Mucosa of rectum (tissue), 2 donors: ENCODE results near the gene HSPA12A.

ENCODE experiments used
- H3K27ac ChIP-seq, 2 donors: one replicate each; pipeline ENCODE4 v1.7.0; 2013; ENCODE audit warnings: inconsistent platforms in 2 of 2, low read depth in 2 of 2, low read length in 2 of 2
- H3K27me3 ChIP-seq, 2 donors: one replicate each; pipeline ENCODE4 v1.7.0; 2013; ENCODE audit warnings: low read length in 2 of 2; ENCODE audit not compliant: control insufficient read depth in 2 of 2, insufficient read depth in 2 of 2
- H3K36me3 ChIP-seq, 2 donors: one replicate each; pipeline ENCODE4 v1.7.0; 2013; ENCODE audit warnings: low read length in 2 of 2; ENCODE audit not compliant: control insufficient read depth in 2 of 2, insufficient read depth in 2 of 2
- H3K4me1 ChIP-seq, 2 donors: one replicate each; pipeline ENCODE4 v1.7.0; 2013; ENCODE audit warnings: low read length in 2 of 2, mild to moderate bottlenecking in 1 of 2; ENCODE audit not compliant: control insufficient read depth in 2 of 2, insufficient read depth in 2 of 2
- H3K4me3 ChIP-seq, 2 donors: one replicate each; pipeline ENCODE4 v1.7.0; 2013; ENCODE audit warnings: low read length in 2 of 2
- H3K9ac ChIP-seq, 2 donors: one replicate each; pipeline ENCODE4 v1.7.0; 2013; ENCODE audit warnings: low read length in 2 of 2, low read depth in 1 of 2, mild to moderate bottlenecking in 1 of 2
- H3K9me3 ChIP-seq, 2 donors: one replicate each; pipeline ENCODE4 v1.7.0; 2013; ENCODE audit warnings: low read length in 2 of 2; ENCODE audit not compliant: control insufficient read depth in 2 of 2
- donor health status: healthy.
- donor health status: Normal muscosa, but diverticular disease.

Gene HSPA12A

GRCh38 chr10:116781370-116781884, 39.1 kb upstream of the HSPA12A start:
- Histone ChIP-seq H3K36me3 (no peaks in the 10 kb centered on the region), H3K27me3 (no peaks in the 10 kb centered on the region), H3K9ac (no peak overlapping the region), H3K9me3 (no peaks in the 10 kb centered on the region), H3K27ac (no peak overlapping the region), H3K4me1 (no peaks in the 10 kb centered on the region), H3K4me3 (no peak overlapping the region)

DNA sequence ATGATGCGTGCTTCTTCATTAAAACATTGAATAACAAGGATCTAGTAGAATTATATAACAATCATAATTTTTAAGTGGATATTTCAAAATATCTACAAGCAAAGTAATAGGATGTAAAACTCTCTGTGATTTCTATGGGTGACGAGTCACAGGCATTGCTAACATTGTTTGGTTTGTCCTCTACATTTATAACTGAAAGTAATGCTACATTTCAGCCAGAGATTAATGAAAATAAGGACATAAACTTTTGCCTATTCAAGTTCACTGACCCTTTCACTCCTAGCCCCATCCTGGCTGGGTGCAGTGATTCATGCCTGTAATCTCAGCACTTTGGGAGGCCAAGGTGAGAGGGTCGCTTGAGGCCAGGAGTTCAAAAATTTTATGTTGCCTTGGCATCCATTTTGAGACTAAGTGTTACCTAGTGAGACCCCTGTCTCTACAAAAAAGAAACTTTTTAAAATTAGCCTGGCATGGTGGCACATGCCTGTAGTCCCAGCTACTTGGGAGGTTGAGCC, 38.4 kb upstream of the HSPA12A start:
- H3K27ac ChIP-seq, result no peak overlapping the region
- H3K9ac ChIP-seq, result no peak overlapping the region

GRCh38 chr10:116779076-116779687, 36.8 kb upstream of the HSPA12A start:
- no peaks in the 10 kb centered on the region for H3K9me3 ChIP-seq
- no peaks in the 10 kb centered on the region for H3K27me3 ChIP-seq
- no peak overlapping the region for H3K9ac ChIP-seq
- H3K36me3 ChIP-seq, result no peaks in the 10 kb centered on the region
- H3K27ac ChIP-seq, result no peak overlapping the region
- H3K4me3 ChIP-seq, result no peak overlapping the region
- H3K4me1 ChIP-seq, result peaks cover 0 to 2% of the 10 kb centered on the region in 2 donors

More for the DNA sequence above, 38.4 kb upstream of the HSPA12A start:
- Histone ChIP-seq H3K27me3 (no peaks in the 10 kb centered on the region), H3K9me3 (no peaks in the 10 kb centered on the region), H3K36me3 (no peaks in the 10 kb centered on the region), H3K4me3 (no peak overlapping the region), H3K4me1 (no peaks in the 10 kb centered on the region)

- no peaks in the 10 kb centered on the region for H3K9me3 ChIP-seq
- H3K4me3 ChIP-seq, result no peak overlapping the region
- peaks cover 0 to 2% of the 10 kb centered on the region in 2 donors for H3K4me1 ChIP-seq
- no peaks in the 10 kb centered on the region for H3K36me3 ChIP-seq
- no peak overlapping the region for H3K27ac ChIP-seq
- H3K9ac ChIP-seq, result no peak overlapping the region
- no peaks in the 10 kb centered on the region for H3K27me3 ChIP-seq
These were observed 34.6 kb upstream of the HSPA12A start for GRCh38 chr10:116777006-116777405.

DNA sequence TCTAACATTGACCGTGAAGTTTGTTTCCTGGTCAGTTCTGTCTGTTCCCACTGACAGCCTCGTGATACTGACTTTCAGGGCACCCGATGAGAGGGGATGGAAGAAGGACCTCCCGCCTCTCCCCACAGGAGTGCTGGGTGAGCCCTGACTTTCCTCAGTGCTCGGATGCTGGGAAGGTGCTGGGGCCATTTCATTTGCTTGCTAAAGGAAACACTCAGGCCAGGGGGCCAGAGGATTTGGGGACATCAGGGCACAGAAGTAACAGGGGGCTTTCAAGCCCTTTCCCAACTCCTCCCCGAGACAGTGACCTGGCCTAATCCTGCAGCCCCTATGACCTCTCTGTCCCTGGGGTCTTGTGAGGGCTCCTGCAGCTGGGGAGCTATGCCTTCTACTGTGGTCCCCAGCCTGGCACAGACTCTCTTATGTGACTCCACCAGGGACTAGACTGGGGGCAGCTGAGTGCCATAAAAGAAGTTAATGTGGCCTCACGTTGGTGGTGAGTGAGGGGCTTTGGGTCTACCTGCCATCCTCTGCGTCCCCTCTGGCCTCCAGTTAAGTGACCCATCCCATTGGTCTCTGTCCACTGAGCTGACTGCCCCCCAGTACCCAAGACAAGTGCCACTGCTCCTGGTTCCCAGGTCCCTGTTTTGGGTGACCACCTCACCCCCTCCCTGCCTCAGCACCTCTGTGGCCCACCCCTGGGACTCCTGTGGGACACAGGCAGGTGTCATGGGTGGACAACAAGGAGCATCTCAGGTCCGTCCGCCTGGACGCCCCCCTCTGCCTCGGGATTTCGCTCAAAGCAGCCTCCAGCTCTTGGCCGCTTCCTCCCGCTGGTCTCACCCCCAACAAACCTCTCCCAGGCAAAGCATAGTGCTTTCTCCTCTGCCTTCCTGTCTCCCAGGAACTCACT, 33.4 kb upstream of the HSPA12A start:
- Histone ChIP-seq H3K9ac (no peak overlapping the region), H3K9me3 (no peaks in the 10 kb centered on the region), H3K27me3 (no peaks in the 10 kb centered on the region), H3K27ac (no peak overlapping the region), H3K4me1 (peaks cover 0 to 2% of the 10 kb centered on the region in 2 donors), H3K36me3 (no peaks in the 10 kb centered on the region), H3K4me3 (no peak overlapping the region)

DNA sequence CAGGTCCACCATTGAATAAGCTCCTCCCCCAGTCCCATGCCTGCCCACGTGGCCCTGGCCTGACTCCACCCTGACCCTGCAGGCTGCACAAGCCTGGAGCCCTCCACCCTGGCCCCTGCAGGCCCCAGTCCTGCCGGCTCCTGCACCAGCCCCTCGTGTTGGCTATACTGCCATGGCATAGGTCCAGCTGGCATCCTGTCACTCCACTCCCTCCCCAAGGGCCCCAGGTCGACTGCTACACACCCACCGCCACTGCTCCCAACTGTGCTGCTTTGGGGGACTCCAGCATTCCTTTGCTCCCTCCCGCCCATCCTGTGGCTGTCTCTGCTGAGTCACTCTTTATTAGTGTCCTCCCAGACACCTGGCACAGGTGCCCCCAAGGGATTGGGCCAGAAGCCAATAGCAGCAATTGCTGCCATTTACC, 32.4 kb upstream of the HSPA12A start:
- H3K4me1 ChIP-seq, result peaks cover 0 to 2% of the 10 kb centered on the region in 2 donors
- no peaks in the 10 kb centered on the region for H3K9me3 ChIP-seq
- H3K36me3 ChIP-seq, result no peaks in the 10 kb centered on the region
- H3K9ac ChIP-seq, result no peak overlapping the region
- no peak overlapping the region for H3K4me3 ChIP-seq
- no peak overlapping the region for H3K27ac ChIP-seq
- H3K27me3 ChIP-seq, result no peaks in the 10 kb centered on the region

DNA sequence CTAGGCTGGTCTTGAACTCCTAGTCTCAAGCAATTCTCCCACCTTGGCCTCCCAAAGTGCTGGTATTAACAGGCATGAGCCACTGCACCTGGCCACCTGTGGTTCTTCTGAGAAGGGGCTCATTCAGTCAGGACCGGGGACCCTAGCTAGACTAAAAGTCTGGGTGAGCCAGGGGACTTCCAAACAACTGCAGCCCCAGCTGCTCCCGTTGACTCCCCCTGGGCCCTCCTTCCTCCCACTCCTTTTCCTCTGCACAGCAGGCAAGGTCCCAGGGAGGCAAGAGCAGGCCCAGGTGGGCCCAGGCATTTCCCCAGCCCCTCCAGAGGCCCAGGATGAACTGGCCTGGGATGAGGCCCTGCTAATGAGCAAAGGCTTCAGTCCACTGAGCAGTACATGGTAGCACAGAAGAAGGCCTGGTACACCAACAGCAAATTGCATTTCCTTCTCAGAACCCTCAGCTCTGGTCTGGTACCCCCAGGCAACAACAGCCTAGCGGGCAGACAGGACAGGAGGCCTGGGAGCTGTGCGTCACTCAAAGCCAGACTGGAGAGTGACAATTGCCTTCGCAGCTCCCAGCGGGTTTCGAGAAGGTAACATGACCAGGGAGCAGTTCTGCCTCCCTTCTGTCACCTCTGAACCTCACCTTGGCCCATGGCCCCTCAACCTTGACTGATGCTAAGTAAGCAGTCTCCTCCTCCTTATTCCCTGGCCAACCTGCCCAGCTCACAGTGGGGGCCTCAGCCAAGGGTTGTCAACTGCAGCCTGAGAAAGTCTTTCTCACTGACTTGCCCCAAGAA, 30.7 kb upstream of the HSPA12A start:
- no peak overlapping the region for H3K9ac ChIP-seq
- H3K36me3 ChIP-seq, result no peaks in the 10 kb centered on the region
- H3K9me3 ChIP-seq, result no peaks in the 10 kb centered on the region

DNA sequence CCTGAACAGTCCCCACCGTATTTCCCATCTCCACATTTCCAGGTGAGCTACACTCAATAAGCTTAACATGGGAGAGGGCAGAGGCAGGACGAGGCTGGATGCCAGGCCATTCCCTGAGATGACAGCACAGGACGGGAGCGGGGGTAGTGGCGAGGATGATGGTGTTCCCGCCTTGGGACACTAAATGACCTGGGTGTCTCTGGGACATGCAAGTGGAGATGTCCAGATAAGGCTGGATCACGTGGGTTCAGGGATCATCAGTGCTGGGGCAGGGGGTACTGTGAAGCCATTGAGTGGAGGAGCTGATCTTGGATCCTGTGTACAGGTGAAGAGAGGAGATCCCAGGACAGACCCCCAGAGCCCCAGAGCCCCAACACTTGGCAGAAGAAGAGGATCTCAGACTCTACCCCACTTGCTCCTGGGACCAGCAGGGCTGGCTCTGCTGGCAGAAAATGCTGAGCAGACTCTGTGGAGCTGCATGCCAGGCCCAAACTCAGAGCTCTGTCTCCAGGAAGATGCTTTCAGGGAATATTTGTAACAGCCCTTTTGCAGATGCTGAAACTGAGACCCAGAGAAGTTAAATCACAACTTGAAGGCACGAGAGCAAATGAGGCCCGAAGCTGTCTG, 29.7 kb upstream of the HSPA12A start:
- no peaks in the 10 kb centered on the region for H3K36me3 ChIP-seq
- no peak overlapping the region for H3K4me3 ChIP-seq

More for the DNA sequence above, 30.7 kb upstream of the HSPA12A start:
- no peaks in the 10 kb centered on the region for H3K27me3 ChIP-seq
- no peak overlapping the region for H3K27ac ChIP-seq
- H3K4me1 ChIP-seq, result peaks cover 0 to 2% of the 10 kb centered on the region in 2 donors
- no peak overlapping the region for H3K4me3 ChIP-seq

GRCh38 chr10:116771101-116771958, 29.0 kb upstream of the HSPA12A start:
- Histone ChIP-seq H3K4me1 (peaks cover 14 to 15% of the 10 kb centered on the region in 2 donors), H3K4me3 (no peak overlapping the region), H3K36me3 (no peaks in the 10 kb centered on the region), H3K27ac (no peak overlapping the region), H3K27me3 (no peaks in the 10 kb centered on the region), H3K9me3 (no peaks in the 10 kb centered on the region), H3K9ac (no peak overlapping the region)

More for the DNA sequence above, 29.7 kb upstream of the HSPA12A start:
- no peak overlapping the region for H3K27ac ChIP-seq
- peaks cover 9% of the 10 kb centered on the region in 2 donors for H3K4me1 ChIP-seq
- no peak overlapping the region for H3K9ac ChIP-seq
- no peaks in the 10 kb centered on the region for H3K9me3 ChIP-seq
- H3K27me3 ChIP-seq, result no peaks in the 10 kb centered on the region
